Esophagus squamous epithelium (tissue), 5 donors: ENCODE measurements around the gene GIN1. TPM values are rescaled to one million over a fixed set of nuclear protein-coding genes. Genes with fewer than 3 reads are reported as not detected.

Experiments
- DNase-seq: peaks from one replicate; lab custom pipeline; 2025; lab: John Stamatoyannopoulos, UW
- H3K27ac ChIP-seq, 4 donors: fragments of 200-600 bp; sonication (generic); one replicate each; pipeline ENCODE4 v1.5.1; 2016 to 2019; ENCODE audit warnings: mild to moderate bottlenecking in 1 of 4
- H3K27me3 ChIP-seq, 4 donors: fragments of 200-600 bp; sonication (generic); 1 replicate in 3 of 4; 2 replicates in 1 of 4; pipeline versions ENCODE4 v1.5.1 to v1.6.0; 2017 to 2021; ENCODE audit warnings: antibody characterized with exemption in 1 of 4
- H3K36me3 ChIP-seq, 3 donors: fragments of 200-600 bp; sonication (generic); one replicate each; pipeline ENCODE4 v1.5.1; 2016 to 2019
- H3K4me1 ChIP-seq, 3 donors: fragments of 200-600 bp; sonication (generic); one replicate each; pipeline ENCODE4 v1.5.1; 2017 to 2019
- H3K4me3 ChIP-seq, 4 donors: fragments of 200-600 bp; sonication (generic); 1 replicate in 3 of 4; 2 replicates in 1 of 4; pipeline ENCODE4 v1.5.1; 2016 to 2019; ENCODE audit warnings: mild to moderate bottlenecking in 2 of 4, moderate library complexity in 1 of 4
- H3K9me3 ChIP-seq, 3 donors: fragments of 200-600 bp; sonication (generic); one replicate each; pipeline ENCODE4 v1.5.1; 2016 to 2019
- CTCF ChIP-seq, 6 experiments: fragments of 450-650 bp in 4 of 6; fragments of 200-600 bp in 2 of 6; sonication (generic) in 2 of 6; IDR thresholded peaks; one replicate each; pipeline ENCODE4 v1.5.1; 2016 to 2019; ENCODE audit warnings: antibody characterized with exemption in 6 of 6, mild to moderate bottlenecking in 4 of 6, moderate library complexity in 4 of 6
- POLR2A ChIP-seq, 4 donors: fragments of 450-650 bp; IDR thresholded peaks; one replicate each; pipeline ENCODE4 v1.6.1; 2017; ENCODE audit warnings: antibody characterized with exemption in 4 of 4, mild to moderate bottlenecking in 4 of 4, moderate library complexity in 3 of 4
- WGBS, 2 donors: methylation state at CpG; one replicate each; pipeline ENCODE4 v1.1.5; 2018; 5-methylcytosine and 5-hydroxymethylcytosine counted together
- intact Hi-C: fragments of 100-400 bp; cut with DNase I; formaldehyde crosslinking; loops from one replicate; pipeline ENCODE4 v1.15.0; 2022
- total RNA-seq, 4 donors: library from RNA; depleted of rRNA; stranded (reverse); fragments of >200 nt; gene quantifications; one replicate each; pipeline ENCODE4 v1.1.0, GENCODE V29; 2016
- donor health status: DM: yes; HTN: yes; CAD: no.

Gene GIN1
- total RNA-seq, 4 donors from 2014 or later = 1.5 to 6.8 (median 3.7) TPM

GRCh38 chr5:103037673-103038455, 82.1 kb downstream of the GIN1 start:
- 77 to 78% methylated on average over 4 of the region's 4 CpGs for WGBS, 2 donors
- Histone ChIP-seq H3K9me3 (no peaks in the 10 kb centered on the region), H3K36me3 (no peaks in the 10 kb centered on the region), H3K27ac (no peak overlapping the region), H3K4me3 (no peak overlapping the region), H3K4me1 (no peaks in the 10 kb centered on the region), H3K27me3 (no peaks in the 10 kb centered on the region)
- intact Hi-C loops = loop anchor here (10.0 kb wide), 1 partner anchor 463 kb away; no protein-coding TSS in a partner anchor
- DNase-seq = no peak
- TF ChIP-seq CTCF (IDR thresholded peaks at IDR 0.05) (no peak), POLR2A (IDR thresholded peaks at IDR 0.05) (no peak)

GRCh38 chr5:103036601-103037000, 83.3 kb downstream of the GIN1 start:
- WGBS, 2 donors = 82 to 91% methylated on average over 2 of the region's 2 CpGs
- Histone ChIP-seq H3K9me3 (no peaks in the 10 kb centered on the region), H3K27ac (no peak overlapping the region), H3K4me3 (no peak overlapping the region), H3K27me3 (no peaks in the 10 kb centered on the region), H3K36me3 (peaks cover 0 to 6% (median 0%) of the 10 kb centered on the region in 3 donors), H3K4me1 (no peaks in the 10 kb centered on the region)
- intact Hi-C loops = loop anchor here (10.0 kb wide), 1 partner anchor 462 kb away; no protein-coding TSS in a partner anchor
- TF ChIP-seq POLR2A (IDR thresholded peaks at IDR 0.05) (no peak), CTCF (IDR thresholded peaks at IDR 0.05) (no peak)
- no peak for DNase-seq

Other genes starting within 250 kb of the GIN1 start
- 10 to 100 TPM; 11.4 to 36.2 (median 21.8) TPM for gene PPIP5K2, start 163 bp upstream of the GIN1 start, total RNA-seq
- 10 to 100 TPM in 1 of 4 donors, 1 to 10 TPM in 3; 2.3 to 10.1 (median 6.2) TPM for gene MACIR, start 138.6 kb upstream of the GIN1 start, total RNA-seq